Fibroblast of skin of left biceps (primary cell): Measurements from ENCODE around the gene NOS3.

Experiments
- DNase-seq, 2 experiments: peaks; one replicate each; pipeline ENCODE4 v3.0.0-alpha.2; 2013; ENCODE audit warnings: low read depth in 2 of 2

Gene NOS3

DNA sequence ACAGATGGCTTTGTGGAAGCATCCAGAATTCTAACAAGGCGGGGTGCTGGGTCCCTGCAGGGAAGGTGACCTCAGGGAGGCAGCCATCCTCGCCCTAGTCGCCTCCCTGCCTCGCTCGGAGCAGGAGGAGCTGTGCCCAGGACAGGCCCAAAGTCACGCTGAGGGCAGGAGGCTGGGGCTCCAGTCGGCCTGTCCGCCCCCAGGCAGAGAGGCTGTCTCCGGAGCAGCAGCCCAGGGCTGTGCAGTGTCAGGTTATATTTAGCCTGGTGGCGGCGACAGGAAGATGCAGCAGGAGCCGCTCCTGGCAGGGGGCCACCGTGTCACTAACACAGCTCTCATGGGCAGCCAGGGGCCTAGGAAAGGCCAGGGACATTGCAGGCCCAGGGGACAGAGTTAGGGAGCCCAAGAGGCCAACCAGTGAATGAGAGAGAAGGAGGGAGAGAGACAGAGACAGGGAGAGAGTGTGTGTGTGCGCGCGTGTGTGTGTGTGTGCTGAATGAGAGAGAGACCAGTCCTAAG lies 26.2 kb upstream of the NOS3 start:
- no peak for DNase-seq

DNA sequence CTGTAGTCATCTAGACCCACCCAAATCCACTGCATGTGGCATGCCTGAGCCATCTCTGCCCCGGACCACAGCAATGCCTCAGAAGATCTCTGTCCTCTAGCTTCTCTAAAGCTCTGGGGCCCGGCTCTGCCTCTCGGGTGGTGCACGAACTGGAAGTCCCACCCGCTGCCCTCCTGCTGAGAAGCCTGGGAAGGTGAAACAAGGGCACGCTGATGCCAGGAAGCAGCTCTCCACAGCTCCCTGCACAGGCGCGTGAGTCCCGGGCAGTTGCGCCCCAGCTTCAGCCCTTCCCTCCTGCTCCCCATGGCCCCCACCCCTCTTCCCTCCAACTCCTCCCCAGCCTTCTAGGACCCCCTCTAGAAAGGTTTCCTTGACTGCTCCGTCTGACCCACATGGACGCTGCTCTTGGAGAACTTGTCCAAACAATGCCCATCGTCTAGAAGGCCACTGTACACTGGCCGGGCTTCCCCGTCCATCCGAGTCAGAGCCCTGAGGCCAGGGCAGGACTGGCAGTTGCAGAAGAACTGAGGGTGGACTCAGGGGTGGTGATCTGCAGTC lies 25.5 kb upstream of the NOS3 start:
- no peak for DNase-seq

DNA sequence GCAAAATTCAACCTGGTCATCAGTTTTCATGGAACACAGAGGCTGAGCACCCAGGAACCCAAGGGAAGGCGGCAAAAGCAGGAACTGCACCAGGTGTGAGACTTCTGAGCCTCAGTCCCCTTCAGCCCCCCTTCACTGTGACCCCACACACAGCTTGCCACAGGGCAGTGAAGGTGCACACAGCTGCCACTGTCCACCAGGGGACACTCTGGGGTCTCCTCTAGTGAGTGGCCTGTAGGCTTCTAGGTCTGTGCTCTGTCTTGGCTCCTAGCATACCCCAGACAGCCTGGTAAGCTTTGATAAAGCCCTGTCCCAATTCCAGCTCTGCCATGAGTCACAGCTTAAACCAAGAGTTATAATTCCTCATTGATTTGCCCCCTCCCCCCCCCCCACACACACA lies 24.8 kb upstream of the NOS3 start:
- no peak for DNase-seq

- no peak for DNase-seq
Observed at GRCh38 chr7:150967349-150967748, 23.5 kb upstream of the NOS3 start.

GRCh38 chr7:150968056-150968733 lies 22.6 kb upstream of the NOS3 start:
- no peak for DNase-seq

DNA sequence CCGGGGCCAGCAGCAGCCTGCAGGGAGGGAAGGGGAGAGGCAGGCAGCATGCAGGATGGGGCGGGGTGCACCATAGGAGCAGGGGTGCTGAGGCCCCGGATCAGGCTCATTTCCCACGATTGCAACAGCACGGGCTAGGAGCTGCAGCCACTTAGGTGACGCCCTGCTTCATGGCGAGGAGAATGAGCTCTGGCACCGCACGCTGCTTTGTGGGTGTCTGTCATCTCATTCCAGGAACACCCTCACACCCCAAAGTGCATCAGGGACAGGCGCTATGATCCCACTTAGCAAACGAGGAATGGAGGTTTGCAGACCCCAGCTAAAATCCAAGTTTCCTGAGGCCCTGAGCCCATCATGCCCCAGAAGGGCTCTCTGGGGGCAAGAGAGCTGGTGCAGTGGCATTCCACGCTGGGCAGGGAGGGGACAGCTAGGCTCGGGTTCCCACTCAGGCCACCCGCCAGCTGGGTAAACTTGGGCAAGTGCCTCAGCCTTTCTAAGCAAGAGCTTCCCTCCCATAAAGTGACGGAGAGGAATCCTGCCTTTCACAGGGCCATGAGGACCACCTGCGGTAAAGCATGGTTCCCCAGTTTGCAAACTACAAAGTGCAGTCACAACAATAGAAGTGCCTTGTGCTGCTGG lies 22.0 kb upstream of the NOS3 start:
- DNase-seq = no peak

GRCh38 chr7:150969475-150969874 lies 21.3 kb upstream of the NOS3 start:
- DNase-seq = no peak

DNA sequence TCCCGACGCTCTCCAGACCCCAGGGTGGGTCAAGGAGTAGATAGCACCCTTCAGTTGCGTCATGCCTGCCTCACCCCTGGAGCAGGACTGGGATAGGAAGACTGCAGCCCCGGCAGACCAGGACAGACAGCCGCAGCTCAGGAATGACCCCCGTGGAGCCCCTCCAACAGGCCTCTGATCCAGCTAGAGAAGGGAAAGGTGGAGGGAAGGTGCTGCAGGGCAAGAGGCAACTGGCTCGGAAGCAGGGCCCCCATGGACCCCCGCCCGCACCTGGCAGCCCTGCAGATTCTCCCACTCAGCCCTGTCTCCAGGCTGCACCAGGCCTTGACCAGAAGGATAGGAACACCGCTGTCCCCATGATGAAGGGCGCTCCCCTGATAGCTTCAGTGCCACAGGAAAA lies 20.4 kb upstream of the NOS3 start:
- DNase-seq = no peak

DNA sequence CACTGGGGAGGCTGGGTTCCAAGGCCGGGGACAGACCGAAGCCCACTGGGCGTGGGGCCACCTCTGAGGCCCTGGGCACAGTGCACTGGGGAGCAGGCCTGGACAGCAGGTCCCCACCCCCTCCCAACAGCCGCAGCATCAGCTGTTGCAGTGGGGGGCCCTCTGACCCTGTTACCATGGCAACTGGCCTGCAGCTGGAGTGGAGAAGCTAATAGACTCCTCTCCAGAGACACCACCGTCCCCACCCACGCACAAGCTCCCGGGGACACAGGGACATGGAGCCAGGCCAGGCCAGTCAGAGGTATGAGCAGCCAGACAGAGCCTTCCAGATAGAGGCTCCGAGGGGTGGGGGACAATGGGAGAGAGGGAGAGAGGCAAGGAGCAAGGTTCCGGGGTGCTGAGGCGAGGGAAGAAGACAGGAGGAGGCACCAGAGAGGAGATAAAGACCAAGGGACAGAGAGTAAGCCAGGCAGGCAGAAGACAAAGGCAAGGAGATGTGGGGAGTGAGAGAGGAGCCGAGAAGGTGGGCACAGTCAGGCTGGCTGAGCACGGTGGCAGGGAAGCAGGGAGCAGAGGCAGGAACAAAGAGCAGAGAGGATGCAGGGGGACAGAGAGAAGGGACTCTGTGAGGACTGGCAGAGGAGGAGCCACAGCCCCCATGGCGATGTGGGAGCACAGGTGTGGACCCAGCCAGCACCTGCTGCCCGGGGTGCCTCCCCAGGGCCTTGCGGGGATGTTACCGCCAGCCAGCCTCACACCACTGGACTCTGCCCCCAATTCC lies 19.4 kb upstream of the NOS3 start:
- DNase-seq = no peak

DNA sequence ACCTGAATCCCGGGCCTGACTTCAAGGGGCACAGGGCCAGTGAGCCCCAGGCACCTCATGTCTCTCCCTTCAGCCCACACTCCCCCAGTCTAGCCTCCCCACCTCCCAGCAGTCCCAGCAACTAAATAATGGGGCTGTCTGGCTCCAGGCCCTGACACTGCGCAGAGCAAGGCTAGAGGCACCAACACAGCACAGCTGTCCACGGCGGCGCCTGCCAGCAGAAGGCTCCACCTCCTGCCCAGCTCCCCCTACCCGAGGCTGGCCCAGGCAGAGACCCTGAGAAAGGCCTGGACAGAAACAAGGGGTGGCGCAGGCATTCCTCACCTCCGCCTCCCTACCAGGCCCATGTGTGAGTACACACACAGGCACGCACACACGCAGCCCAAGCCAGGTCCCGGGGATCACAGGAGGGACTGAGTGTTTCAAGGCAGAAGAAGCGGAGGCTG lies 18.8 kb upstream of the NOS3 start:
- DNase-seq = no peak

DNA sequence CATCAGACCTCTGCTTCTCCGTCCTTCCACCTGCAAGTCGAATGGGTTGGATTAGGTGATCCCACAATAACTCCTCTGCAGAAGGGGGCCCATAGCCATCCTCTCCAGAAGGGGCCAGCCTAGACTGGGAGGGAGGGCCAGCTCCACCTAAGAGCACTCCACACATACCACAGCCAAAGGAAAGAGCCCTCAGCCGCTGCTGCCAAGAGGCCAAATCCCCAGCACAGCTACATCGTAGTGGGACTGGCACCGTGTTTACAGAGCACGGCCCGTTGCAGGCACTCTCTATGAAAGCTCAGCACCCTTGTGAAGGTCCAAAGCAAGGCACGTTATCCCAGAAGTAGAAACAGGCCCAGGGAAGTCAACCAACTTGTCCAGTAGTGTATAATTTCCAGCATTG lies 18.1 kb upstream of the NOS3 start:
- no peak for DNase-seq

DNA sequence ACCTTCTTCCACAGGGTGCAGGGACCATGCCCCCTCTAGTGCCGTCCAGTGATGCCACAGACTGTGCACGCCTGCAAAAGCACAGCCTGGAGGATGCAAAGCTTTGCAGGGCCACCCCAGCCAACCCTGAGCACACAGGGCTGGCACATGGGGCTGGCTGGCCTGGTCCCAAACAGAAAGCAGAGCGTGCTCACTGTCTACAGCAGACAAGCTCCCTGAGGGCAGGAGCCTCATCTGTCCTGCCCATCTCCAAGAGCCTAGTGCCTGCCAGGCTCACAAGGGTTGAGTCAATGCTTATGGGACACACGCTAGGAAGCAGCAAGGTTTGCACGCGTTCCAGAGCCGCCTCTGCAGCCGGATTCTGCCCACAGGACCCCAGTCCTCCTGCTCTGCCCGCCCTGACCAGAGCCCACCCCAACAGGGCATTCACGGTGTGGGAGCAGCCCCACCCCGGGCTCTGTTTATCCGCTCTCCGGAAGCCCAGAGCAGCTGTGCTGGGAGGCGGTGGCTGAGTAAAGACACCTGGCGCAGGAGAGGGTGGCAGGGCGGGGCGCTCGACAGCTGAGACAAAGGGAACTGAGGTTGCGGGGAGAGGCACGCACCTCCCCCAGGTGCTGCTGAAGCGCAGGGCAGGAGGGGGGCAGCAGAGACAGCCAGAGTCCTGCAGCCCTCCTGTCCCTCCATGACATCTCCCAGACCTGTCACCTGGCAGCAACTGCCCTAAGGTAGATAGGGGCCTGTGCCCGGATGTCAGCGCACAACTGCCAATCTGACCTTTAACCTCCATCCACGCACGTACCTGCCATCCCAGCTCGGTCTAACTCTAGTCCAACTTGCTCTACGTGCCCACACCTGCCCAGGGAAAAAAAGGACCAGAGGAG lies 17.0 kb upstream of the NOS3 start:
- DNase-seq = no peak

- DNase-seq = no peak
Observed at GRCh38 chr7:150974468-150975391, 16.1 kb upstream of the NOS3 start.

DNA sequence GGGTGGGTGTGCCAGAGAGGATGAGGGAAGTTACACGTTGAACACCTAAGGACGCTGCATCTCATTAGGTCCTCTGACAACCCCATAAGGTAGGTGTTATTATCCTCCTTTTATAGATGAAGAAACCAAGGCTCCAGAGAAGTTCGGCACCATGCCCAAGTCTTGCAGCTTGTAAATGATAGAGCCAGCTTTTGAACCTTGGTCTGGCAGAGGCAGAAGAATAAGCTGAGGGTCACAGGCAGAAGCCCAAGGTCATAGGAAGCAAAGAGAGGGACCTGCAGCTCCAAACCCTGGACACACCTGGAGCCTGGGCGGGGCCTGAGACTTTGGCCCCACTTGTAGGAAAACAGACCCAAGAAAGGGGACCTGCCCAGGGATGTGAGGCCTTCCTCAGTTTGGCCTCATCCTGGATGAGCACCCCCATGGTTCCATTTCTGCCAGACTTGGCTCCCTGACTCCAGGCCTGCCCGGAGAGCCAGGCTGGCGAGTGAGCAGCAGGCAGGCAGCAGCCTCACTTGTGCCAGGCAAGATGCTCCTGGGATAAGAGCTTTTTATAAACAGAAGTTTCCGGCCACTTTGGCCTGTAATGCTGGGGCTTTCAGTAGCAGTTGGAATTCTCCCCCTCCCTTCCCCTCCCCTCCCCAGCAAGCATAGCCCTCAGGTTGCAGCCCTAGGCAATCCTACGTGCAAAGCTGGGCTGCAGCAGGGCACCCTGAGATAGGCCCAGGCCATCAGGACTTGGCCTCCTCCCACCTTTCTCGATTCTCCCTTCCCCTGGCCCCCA lies 15.1 kb upstream of the NOS3 start:
- DNase-seq = no peak

DNA sequence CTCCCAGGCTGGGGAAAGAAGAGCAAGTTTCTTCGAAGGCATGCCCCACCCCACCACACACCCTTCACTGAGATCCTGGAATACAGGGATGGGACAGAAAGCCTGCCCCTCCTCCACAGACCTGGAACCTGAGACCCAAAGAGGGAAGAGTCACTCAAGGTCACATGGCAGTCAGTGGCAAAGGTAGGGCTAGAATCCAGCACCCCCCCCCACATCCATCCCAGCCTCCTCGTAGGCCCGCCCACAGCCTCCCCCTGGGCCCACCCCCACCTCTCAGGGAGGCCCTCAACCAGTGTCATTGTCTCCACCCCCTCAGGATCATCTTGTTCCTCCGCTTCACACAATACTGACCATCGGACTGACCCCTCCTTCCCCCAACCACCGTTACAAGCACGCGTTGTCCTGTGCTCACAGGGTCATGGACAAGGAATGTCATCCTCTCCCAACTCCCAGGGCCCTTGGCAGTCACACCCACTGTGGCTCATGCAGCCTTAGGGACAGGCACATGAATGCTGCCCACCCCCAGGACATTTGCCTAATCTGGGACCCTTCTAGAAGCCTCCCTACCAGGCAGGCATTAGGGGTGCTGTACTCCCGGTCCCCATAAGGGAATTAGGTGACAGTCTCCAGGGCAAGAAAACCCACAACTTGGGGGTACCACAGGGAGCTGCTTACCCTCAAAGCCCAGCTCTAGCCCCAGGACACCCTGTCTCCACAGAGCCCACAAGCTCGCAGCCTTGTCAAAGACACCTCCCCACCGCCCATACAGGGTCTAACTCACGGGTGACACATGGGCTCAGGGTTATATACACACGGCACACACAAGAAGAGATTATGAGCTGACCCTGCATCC lies 14.1 kb upstream of the NOS3 start:
- no peak for DNase-seq

DNA sequence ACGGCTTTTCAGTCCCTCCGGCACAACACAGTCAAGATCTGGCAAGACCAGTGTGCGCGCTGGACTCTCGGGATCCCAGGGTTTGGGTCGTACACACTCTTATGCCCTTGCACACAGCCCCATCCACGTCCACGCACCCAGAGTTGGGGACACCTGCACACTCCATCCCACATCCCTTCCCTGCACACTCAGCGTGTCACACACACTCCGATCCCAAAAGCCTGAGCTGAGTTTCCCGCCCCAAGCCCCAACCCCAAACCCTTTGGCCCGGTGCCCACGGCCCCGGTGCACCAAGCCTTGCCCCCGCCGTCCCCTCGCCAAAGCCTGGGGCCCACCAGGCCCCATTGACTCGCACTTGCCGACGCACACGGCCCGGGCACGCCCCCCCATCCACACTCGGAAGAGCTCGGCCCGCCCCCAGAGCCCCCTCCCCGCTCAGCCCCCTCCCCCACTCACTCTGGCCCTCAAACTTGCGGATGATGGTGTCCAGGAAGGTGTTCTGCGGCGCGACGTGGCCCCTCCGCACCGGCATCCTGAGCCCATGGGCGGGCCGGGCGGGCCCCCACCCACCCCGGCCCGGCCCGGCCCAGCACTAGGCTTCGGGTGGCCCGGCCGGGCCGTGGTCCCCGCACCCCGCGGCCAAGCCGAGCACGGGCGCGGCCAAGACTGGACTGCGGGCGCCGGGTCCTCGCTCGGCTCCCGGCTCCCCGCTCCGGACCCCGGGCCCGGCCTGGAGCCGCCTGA lies 13.3 kb upstream of the NOS3 start:
- DNase-seq = no peak

GRCh38 chr7:150978126-150978789 lies 12.6 kb upstream of the NOS3 start, which contains the start of gene KCNH2:
TSS of gene KCNH2 (minus strand) at chr7:150978321. CDS start at chr7:150977913, 408 bp downstream.
- DNase-seq = no peak
